ENCODE measurements around the gene RFXAP.

Gene RFXAP

DNA sequence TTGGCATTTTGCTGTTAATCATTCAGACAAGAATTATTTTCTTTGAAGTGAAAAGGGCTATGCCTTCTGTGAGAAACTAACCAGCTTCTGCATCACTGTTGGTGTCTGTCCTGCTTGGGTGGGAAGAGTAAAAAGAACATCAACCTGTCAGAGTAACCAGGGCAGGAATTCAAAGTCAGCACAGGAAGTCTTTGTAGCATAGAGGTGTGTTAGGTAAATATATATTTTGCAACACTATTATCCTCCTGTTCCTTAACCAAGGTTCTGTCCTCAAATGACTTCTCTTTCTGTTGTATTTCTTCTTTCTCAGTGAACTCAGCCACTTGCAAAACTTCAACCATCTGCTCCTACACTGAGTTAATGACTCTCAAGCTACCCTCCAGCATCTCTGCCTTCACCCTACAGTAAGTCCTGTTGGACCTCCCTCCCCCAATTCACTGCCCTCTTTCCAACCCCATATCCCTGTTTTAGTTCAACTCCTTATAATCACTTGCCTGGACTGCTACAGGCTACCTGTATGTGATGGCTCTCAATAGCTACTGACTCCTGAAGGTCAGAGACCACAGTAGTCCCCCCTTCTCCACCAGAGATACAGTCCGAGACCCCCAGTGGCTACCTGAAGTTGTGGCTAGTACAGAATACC lies 51.1 kb downstream of the RFXAP start:
- DNase-seq (ENCODE audit: low spot score): no peak

DNA sequence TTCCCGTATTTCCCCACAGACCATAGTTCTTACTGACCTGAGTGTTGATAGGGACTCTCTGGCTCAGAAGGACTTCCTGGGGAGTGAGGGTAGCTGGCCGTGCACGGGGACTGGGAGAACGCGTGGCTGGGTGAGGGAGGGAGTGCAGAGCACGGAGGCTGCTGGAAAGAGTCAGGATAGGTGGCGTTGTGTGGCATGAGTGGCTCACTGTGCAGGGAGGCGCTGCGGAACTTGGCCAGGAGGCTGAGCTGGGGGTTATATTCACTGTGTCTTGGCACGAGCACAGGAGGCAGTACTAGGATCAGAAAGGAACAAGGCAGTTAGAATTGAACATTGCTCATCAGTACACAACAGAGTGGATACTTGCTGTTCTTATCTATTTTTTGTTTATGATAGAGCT lies 53.6 kb downstream of the RFXAP start:
- no peak for DNase-seq (ENCODE audit: low spot score)

DNA sequence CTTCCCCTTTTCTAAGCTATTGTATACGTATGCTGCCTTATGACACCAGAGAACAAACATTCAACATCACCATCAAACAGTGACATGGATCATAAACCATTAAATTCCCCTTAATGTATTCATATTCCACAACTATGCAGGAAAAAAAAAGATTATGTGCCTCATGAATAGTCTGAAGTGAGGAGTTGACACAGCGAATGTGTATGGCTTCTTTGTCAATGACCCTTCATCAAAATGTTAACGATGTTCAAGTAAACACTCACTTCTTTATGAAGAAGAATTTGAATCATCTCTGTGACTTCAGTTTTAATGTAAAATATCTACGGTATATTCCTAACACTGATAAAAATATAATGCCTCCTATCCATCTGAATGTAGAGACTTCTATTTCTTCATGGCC lies 56.4 kb downstream of the RFXAP start:
- no peak for DNase-seq (ENCODE audit: low spot score)

DNA sequence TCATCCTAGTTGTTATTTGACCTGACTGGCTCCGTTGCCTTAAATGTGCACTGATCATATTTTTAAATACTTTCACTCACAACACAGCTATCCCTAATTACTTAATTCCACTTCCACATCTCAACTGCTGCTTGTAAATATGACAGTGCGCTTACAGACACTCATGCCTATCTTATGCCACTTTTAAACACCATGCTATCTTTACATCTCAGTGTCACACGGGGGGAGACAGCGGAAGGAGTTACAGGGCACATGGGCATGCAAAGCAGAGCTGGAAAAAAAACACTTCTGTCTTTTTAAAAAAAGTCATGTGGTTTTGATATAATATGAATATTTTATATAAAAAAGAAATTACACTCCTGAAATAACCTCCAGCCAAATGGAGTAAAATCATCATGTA lies 56.9 kb downstream of the RFXAP start:
- no peak for DNase-seq (ENCODE audit: low spot score)
